A673 (cell line): ENCODE data around the gene SLC15A3. TPM values are rescaled to one million over a fixed set of nuclear protein-coding genes. Genes with fewer than 3 reads are reported as not detected.
A peak's percentile ranks its signal among the peaks of the same experiment; 100 is the strongest.

Experiments
- BruUV-seq: library from RNA; stranded (reverse); fragments of 400-500 nt; replicated peaks from 2 replicates; lab custom pipeline; 2021; lab: Mats Ljungman, UMichigan
- CTCF ChIA-PET: fragments of 300-600 bp; sonication (Branson Sonifier 250); formaldehyde crosslinking; loops from one replicate; lab custom pipeline; 2022; ENCODE audit warnings: antibody characterized with exemption; lab: Charles Lee
- POLR2A ChIA-PET: fragments of 300-600 bp; sonication (Branson Sonifier 250); formaldehyde crosslinking; loops from one replicate; lab custom pipeline; 2022; ENCODE audit warnings: antibody characterized with exemption; ENCODE audit not compliant: low non-redundant PET; lab: Charles Lee
- DNase-seq: peaks from one replicate; pipeline ENCODE4 v3.0.0-alpha.2; 2015; ENCODE audit warnings: low spot score
- H3K27ac ChIP-seq: fragments of 200-600 bp; sonication (generic); 2 replicates; pipeline ENCODE4 v1.5.1; 2016; ENCODE audit warnings: mixed run types, low read depth, mild to moderate bottlenecking, mixed read lengths, antibody characterized with exemption, low read length; ENCODE audit not compliant: poor library complexity, severe bottlenecking
- H3K27me3 ChIP-seq: fragments of 200-600 bp; sonication (generic); replicated peaks from 2 replicates; pipeline ENCODE4 v1.6.1; 2017; ENCODE audit warnings: mixed run types, low read depth, mild to moderate bottlenecking, mixed read lengths, antibody characterized with exemption, low read length; ENCODE audit not compliant: insufficient read depth, poor library complexity
- H3K36me3 ChIP-seq: fragments of 200-600 bp; sonication (generic); 2 replicates; pipeline ENCODE4 v1.6.1; 2016; ENCODE audit warnings: mixed run types, mild to moderate bottlenecking, mixed read lengths, antibody characterized with exemption, low read length; ENCODE audit not compliant: insufficient read depth, poor library complexity, severe bottlenecking
- H3K4me1 ChIP-seq: fragments of 200-600 bp; sonication (generic); 2 replicates; pipeline ENCODE4 v1.6.1; 2017; ENCODE audit warnings: mixed run types, mild to moderate bottlenecking, mixed read lengths, antibody characterized with exemption, low read length; ENCODE audit not compliant: insufficient read depth, poor library complexity, severe bottlenecking
- H3K4me3 ChIP-seq: fragments of 200-600 bp; sonication (generic); 2 replicates; pipeline ENCODE4 v1.5.1; 2016; ENCODE audit warnings: low read depth, mixed run types, mild to moderate bottlenecking, mixed read lengths, low read length; ENCODE audit not compliant: poor library complexity, severe bottlenecking
- H3K9me3 ChIP-seq: fragments of 200-600 bp; sonication (generic); 2 replicates; pipeline ENCODE4 v1.6.1; 2016; ENCODE audit warnings: mixed run types, low read depth, mild to moderate bottlenecking, mixed read lengths, antibody characterized with exemption, low read length; ENCODE audit not compliant: poor library complexity, severe bottlenecking
- CTCF ChIP-seq: fragments of 300-800, 200-600 bp; sonication (generic); conservative IDR thresholded peaks from 2 replicates; pipeline ENCODE4 v1.5.1; 2017; ENCODE audit warnings: low read depth, mild to moderate bottlenecking, antibody characterized with exemption, low read length, moderate library complexity, mixed read lengths
- EZH2 ChIP-seq: fragments of 200-600 bp; sonication (generic); IDR thresholded peaks from 2 replicates; pipeline ENCODE4 v1.6.1; 2017; ENCODE audit warnings: borderline replicate concordance, low read depth, mild to moderate bottlenecking, mixed read lengths, antibody characterized with exemption, low read length; ENCODE audit not compliant: poor library complexity, severe bottlenecking
- intact Hi-C: fragments of 100-400 bp; cut with micrococcal nuclease; formaldehyde crosslinking; loops from one replicate; pipeline ENCODE4 v1.10.0; 2022; ENCODE audit not compliant: unreplicated experiment
- total RNA-seq: library from RNA; stranded (reverse); gene quantifications from 2 replicates; pipeline ENCODE4 v1.2.3, GENCODE V29; 2021

The SLC15A3 gene
- total RNA-seq, 1 experiment from 2014 or later = not detected

- H3K4me3 ChIP-seq = no peak overlapping the region
- BruUV-seq = no TSS peak
- H3K27ac ChIP-seq = no peak overlapping the region
- peaks cover 17% of the 10 kb centered on the region for H3K36me3 ChIP-seq
- ChIA-PET CTCF (interaction anchor here (0.5 to 1.7 kb wide), 4 partner anchors 12 to 411 kb away, joined by 4 to 34 read pairs (median 8); no protein-coding TSS in a partner anchor), POLR2A (no interaction called here)
- peak; percentile 40 for DNase-seq
- TF ChIP-seq EZH2 = no peak
- peak; percentile 50 for TF ChIP-seq CTCF
- H3K4me1 ChIP-seq = no peaks in the 10 kb centered on the region
- H3K27me3 ChIP-seq = no peaks in the 10 kb centered on the region
- intact Hi-C loops = loop anchor here (2.0 kb wide), 1 partner anchor 113 kb away; no protein-coding TSS in a partner anchor
- H3K9me3 ChIP-seq = no peaks in the 10 kb centered on the region
Observed at GRCh38 chr11:60887556-60887955, 64.4 kb downstream of the SLC15A3 start.

Other genes with a start within 250 kb of the SLC15A3 start
- not detected in 2 replicates for gene MS4A18, start 227.5 kb downstream of the SLC15A3 start, total RNA-seq
- gene MS4A15, start 195.3 kb downstream of the SLC15A3 start, total RNA-seq = not detected in 2 replicates
- not detected in 2 replicates for gene MS4A10, start 166.8 kb downstream of the SLC15A3 start, total RNA-seq
- 137 and 188 TPM in 2 replicates for gene CCDC86, start 110.1 kb downstream of the SLC15A3 start, total RNA-seq
- 0.09 and 0.17 TPM in 2 replicates for gene PTGDR2, start 96.2 kb downstream of the SLC15A3 start, total RNA-seq
- not detected in 2 replicates for gene ZP1, start 84.6 kb downstream of the SLC15A3 start, total RNA-seq
- gene PRPF19, start 45.6 kb downstream of the SLC15A3 start, total RNA-seq = 200 and 204 TPM in 2 replicates
- gene TMEM109, start 38.0 kb downstream of the SLC15A3 start, total RNA-seq = 139 and 169 TPM in 2 replicates
- 140 and 147 TPM in 2 replicates for gene TMEM132A, start 27.7 kb downstream of the SLC15A3 start, total RNA-seq
- not detected in 2 replicates for gene CD6, start 19.5 kb upstream of the SLC15A3 start, total RNA-seq
- not detected in 2 replicates for gene CD5, start 150.3 kb upstream of the SLC15A3 start, total RNA-seq
- 29.7 and 32.7 TPM in 2 replicates for gene VPS37C, start 209.2 kb upstream of the SLC15A3 start, total RNA-seq